GM18526 (cell line): ENCODE data around the gene PALS1.
A peak's percentile ranks its signal among the peaks of the same experiment; 100 is the strongest.

Experiments used
- POLR2A ChIP-seq: IDR thresholded peaks from 3 replicates; pipeline ENCODE4 v1.6.1; 2011; ENCODE audit not compliant: insufficient read length; ENCODE audit errors: extremely low read depth

The PALS1 gene

DNA sequence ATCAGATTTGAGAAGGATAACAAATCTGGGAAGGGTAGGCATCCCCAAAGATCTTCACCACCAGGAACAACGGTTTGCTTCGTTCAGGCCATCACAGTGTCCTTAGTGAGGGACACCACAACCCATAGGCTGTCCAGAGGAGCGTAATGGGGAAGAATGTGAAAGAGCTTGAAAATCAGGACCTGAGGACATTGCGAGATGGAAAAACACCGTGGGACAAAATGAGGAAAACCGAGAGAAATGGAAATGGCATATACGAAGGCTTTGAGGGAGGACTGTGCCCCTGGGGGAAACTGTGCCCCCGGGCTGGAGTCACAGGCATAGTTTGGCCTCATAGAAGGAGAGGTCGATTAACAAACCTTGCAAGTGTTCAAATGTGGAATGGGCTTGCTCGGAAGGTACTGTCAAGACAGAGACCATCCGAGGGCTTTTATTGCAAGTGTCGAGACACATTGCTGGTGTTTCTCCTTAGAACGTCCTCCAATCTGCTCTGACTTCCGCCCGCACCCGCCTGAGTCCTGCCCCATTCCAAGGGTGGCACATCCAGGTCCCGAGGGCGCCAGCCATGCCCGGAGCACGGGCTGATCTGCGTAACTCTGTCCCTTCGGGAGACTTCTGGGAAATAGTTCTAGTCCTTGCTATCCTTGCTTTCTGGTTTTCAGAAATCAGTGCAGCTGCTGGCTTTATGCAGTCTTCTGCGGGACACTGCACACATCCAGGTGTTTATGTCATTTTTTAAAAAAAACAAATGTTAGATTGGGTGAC, 885 bp upstream of the PALS1 start:
- TF ChIP-seq POLR2A: no peak

DNA sequence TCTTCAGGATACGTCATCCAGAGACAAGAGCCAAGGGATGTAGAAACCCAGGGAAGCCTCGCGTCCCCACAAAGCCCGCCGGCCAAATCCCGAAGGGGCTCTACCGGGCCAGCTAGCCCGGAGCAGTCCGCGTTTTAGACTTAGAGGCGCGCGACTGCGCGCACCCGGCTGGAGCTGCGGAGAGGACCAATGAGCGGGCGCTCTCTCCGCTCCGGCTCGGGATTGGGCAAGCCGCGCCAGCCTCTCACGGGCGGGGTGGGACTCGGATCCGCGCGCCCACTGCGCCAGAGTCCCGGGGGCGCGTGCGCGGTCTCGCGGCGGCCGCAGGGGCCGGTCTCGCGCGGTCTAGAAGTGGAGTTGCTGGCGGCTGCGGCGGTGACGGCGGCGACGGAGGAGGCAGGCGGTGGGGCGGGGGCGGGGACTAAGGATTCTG, 241 bp upstream of the PALS1 start:
- TF ChIP-seq POLR2A: peak; percentile 42

DNA sequence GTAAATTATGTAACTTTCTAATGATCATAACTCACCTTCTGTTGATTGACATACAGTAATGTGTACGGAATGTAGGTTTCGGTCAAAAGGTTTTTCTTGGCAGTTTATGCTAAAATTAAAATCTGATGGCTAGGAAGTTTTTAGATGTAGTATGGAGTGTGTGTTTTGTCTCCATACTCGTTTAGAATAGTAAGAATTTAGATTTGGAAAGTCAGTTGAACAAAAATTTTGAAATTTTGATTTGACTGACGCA, 859 bp downstream of the PALS1 start:
- no peak for TF ChIP-seq POLR2A

DNA sequence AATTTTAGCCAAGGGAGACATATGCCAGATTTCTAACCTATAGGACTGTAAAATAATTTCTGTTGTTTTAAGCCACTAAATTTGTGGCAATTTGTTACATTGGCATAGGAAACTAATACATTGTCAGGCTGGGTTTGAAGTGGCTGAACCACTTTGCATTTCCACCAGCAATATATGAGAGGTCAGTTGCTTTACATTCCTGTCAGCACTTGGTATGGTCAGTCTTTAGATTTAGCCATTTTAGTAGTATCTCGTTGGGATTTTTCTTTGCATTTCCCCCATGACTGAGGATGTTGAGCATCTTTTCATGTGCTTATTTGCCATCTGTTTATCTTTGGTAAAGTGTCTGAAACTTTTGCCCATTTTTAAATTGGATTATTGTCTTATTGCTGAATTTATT, 3.9 kb downstream of the PALS1 start:
- TF ChIP-seq POLR2A: no peak

DNA sequence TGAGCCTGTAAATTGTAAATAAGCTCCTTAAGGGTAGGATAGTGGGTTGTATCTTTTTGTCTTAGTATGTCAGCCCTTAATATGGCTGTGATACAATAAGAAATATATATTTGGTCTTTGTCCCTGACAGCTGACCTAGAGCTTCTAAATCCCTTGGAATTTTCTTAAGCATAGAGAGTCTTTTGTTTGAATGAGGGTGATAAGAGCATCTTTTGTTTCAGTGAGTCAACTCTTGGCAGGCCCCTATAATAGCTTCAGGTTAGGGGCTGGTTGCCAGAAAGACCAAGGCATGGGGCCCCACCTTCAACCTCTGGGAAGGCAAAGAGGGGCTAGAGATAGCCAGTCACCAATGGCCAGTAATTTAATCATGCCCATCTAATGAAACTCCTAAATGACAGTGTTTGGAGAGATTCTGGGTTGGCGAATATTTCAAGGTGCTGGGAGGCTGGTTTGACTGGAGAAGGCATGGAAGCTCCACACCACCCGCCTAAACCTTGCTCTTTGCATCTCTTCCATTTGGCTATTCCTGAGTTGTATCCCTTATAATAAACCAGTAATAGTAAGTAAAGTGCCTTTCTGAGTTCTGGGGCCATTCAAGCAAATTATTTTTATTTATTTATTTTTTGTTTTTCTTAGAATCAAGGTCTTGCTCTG, 10.5 kb downstream of the PALS1 start:
- no peak for TF ChIP-seq POLR2A

DNA sequence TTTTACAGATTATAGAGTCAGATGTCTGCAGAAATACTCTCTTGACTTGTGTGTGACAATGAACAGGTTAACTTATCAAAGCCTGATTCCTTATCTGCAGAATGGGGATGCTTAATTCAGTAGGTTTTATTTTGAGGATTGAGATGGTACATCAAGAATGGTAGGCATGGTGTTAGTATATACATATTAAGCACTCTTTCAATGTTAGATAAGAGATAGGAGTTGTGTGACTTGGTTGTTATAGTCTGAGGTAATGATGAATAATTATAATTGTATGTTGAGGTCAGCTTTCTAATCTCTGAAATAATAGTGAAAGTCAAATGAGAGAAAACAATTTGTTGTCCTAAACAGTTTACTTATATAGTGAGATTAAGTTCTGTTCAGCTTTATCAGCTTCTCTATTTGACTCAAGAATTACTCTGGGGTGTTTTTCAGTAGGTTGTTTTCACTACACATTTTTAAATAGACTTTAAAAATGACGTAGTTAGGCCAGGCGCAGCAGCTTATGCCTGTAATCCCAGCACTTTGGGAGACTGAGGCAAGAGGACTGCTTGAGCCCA, 11.9 kb downstream of the PALS1 start:
- TF ChIP-seq POLR2A: no peak

DNA sequence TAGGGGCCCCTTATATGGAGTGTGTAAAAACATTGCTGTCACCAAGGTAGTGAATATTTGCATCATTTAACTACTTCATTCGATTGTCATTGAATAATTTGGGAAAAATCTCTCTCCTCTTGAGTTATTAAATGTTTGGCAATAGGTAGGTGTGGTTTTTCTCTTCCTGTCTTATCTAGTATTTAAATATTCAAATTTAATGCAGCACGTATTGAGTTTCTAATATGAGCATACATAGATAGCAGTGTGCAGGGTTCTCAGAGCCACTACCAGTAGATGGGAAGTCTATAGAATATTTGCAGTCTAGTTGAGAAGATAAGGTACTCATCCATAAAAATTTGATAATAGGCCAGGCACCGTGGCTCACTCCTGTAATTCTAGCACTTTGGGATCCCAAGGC, 16.7 kb downstream of the PALS1 start:
- TF ChIP-seq POLR2A: no peak

DNA sequence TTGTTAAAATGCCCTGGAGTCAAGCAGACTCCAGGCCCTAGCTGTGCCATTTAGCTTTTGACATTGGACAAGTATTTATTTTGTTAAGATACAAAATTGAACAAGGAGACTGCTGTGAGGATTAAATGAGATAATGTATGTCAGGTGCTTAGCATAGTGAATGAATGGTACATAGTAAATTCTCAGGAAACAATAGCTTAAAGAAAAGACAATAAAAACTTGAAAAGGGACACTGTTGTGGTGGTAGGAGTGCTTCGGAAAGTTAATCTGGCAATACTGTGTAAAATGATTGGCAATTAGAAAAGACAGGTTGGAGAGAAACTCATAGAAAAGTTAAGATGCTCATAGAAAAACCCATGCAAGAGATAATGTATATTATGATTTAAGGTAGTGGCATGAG, 19.7 kb downstream of the PALS1 start:
- TF ChIP-seq POLR2A: no peak

DNA sequence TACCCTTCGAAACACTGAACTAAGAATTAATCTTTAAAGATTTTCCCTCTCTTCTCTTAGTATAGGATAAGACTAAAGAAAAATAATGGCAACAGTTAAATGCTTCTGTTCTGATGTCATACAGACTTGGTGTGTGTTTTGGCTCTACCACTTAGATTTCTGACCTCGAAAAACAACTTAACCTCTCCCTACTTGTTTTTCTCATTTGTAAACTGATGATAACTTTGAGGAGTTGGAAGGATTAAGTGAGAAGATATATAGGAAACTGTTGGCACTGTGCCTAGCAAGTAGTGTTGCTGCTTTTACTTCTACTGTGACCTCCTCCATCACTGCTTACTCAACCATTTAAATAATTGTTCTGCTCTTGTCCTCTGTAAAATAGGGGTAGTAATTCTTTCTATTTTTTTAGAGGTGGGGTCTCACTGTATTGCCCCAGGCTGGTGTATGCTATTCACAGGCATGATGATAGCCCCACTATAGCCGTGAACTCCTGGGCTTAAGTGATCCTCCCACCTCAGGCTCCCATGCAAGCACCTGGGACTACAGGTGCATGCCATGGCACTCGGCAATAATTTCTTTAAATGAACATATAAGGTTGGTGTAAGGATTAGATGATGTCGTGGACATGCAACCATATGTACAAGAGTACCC, 22.4 kb downstream of the PALS1 start:
- no peak for TF ChIP-seq POLR2A

DNA sequence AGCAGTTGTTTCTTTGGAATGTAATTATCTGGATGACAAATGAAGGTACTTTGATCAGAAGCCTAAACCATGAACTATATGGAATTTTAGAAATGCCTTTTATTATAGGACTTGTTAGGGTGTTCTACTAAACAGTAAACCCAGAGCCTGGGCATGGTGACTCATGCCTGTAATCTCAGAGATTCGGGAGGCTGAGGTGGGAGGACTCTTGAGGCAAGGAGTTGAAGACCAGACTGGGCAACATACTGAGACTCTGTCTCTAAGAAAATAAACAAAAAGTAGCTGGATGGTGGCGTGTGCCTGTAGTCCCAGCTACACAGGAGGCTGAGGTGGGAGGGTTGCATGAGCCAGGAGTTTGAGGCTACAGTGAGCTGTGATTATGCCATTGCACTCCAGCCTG, 23.9 kb downstream of the PALS1 start:
- no peak for TF ChIP-seq POLR2A

DNA sequence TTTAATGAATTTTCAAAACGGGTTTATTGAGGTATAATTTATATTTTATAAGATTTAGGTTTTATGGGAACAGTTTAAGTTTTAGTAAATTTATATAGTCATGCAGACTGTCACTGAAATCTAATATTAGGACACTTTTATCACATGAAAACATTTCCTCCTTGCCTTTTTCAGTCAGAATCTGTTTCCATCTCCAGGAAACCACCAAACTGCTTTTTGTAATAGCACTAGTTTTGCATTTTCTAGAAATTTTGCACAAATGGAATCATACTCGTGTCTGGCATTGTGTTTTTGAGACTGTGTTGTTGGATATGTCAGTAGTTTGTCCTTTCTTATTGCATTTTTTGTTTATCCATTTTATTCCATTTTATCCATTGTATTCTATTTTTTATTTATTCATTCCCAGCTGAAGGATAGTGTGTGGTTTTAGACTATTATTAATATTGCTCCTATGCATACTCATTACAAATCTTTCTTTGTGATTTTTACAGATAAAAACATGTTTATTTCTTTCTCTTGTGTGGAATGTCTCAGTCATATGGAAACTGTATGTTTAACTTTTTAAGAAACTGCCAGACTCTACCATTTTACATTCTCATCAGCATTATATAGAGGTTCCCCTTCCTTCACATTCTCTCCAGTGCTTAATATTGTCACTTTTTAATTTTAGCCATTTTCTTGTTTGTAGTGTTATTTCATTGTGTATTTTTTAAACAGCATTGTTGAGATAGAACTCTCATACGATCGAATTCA, 26.5 kb downstream of the PALS1 start:
- no peak for TF ChIP-seq POLR2A

DNA sequence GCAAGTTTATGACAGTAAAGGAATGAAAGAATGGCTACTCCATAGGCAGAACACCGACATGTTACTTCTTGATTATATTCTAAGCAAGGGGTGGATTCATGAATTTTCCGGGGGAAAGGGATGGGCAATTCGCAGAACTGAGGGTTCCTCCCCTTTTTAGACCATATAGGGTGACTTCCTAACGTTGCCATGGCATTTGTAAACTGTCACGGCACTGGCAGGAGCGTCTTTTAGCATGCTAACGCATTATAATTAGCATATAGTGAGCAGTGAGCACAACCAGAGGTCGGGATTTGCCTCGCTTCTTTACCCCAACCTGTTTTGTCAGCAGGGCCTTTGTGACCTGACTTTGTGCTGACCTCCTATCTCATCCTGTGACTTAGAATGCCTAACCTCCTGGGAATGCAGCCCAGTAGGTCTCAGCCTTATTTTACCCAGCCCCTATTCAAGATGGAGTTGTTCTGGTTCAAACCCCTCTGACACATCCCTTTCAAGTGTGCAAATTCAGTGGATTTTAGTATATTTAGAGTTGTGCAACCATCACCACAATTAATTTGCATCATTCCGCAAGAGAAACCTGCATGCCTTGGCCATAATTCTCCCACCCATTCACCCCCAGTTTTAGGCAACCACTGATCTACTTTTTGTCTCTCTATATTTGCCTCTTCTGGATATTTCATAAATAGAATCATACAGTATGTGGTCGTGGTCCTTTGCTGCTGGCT, 27.4 kb downstream of the PALS1 start:
- no peak for TF ChIP-seq POLR2A

DNA sequence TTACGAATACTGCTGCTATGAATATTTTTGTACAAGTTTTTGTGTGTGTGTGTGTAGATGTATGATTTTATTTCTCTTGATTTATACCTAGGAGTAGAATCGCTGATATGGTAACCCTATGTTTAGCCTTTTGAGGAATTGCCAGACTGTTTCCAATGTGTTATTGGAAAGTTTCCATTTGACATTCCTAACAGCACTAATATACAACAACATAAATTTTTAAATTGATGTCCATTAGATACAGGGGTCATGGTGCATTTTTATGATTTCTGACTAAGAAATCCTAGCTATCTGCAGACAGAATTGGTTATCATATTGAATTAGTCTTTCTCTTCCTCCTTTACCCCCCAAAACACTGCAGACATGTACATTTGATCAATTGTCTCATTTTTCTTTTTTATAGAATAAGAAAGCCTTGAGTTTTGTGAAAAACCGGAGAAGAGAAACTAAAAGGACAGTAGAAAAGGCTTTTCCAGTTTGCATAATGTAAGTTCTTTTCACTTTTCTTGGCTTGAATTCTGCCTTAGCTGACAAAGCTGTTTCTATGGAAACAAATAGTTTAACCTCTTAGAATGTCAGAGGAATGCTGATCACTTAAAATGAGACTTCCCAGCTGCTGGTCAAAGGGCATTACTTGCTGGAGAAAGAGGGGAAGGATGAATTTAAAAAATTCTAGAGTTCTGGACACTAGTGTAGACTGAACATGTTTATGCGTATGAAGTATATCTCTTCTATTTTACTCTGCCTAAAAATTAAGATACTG, 28.2 kb downstream of the PALS1 start:
- TF ChIP-seq POLR2A: no peak

DNA sequence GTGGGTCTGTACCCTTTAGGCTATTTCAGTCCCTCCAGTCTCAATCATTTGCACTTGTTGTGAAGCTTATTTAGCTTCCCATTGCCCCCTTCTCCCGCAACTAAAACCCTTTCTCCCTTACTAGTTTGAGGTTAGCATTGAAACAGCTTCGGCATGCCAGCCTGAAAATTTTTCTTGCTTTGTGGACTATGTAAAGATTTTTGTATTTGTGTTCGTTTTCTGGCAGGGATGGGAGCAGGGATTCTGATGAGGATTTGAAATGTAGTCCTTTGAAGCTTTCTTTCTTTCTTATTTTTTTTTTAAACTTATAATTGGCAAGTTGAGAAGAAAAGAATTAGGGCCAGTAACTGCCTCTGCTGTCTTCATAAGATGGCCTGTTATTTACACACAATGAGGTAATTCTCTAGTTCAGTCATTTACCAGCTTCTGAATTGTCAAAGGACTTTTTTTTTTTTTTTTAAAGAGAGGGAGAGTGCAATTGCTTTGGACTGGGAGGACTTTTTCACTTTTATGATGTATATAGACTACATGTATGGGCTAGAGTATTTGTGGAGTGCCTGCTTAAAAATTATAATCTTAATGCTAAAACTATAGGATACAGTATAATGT, 29.0 kb downstream of the PALS1 start:
- TF ChIP-seq POLR2A: no peak
